A673 (cell line): Measurements from ENCODE around the gene TLX3. TPM values are rescaled to one million over a fixed set of nuclear protein-coding genes. Genes with fewer than 3 reads are reported as not detected.

Source experiments
- BruUV-seq: library from RNA; stranded (reverse); fragments of 400-500 nt; replicated peaks from 2 replicates; lab custom pipeline; 2021; lab: Mats Ljungman, UMichigan
- CTCF ChIA-PET: fragments of 300-600 bp; sonication (Branson Sonifier 250); formaldehyde crosslinking; loops from one replicate; lab custom pipeline; 2022; ENCODE audit warnings: antibody characterized with exemption; lab: Charles Lee
- POLR2A ChIA-PET: fragments of 300-600 bp; sonication (Branson Sonifier 250); formaldehyde crosslinking; loops from one replicate; lab custom pipeline; 2022; ENCODE audit warnings: antibody characterized with exemption; ENCODE audit not compliant: low non-redundant PET; lab: Charles Lee
- DNase-seq: peaks from one replicate; pipeline ENCODE4 v3.0.0-alpha.2; 2015; ENCODE audit warnings: low spot score
- H3K27ac ChIP-seq: fragments of 200-600 bp; sonication (generic); 2 replicates; pipeline ENCODE4 v1.5.1; 2016; ENCODE audit warnings: mixed run types, low read depth, mild to moderate bottlenecking, mixed read lengths, antibody characterized with exemption, low read length; ENCODE audit not compliant: poor library complexity, severe bottlenecking
- H3K27me3 ChIP-seq: fragments of 200-600 bp; sonication (generic); replicated peaks from 2 replicates; pipeline ENCODE4 v1.6.1; 2017; ENCODE audit warnings: mixed run types, low read depth, mild to moderate bottlenecking, mixed read lengths, antibody characterized with exemption, low read length; ENCODE audit not compliant: insufficient read depth, poor library complexity
- H3K36me3 ChIP-seq: fragments of 200-600 bp; sonication (generic); 2 replicates; pipeline ENCODE4 v1.6.1; 2016; ENCODE audit warnings: mixed run types, mild to moderate bottlenecking, mixed read lengths, antibody characterized with exemption, low read length; ENCODE audit not compliant: insufficient read depth, poor library complexity, severe bottlenecking
- H3K4me1 ChIP-seq: fragments of 200-600 bp; sonication (generic); 2 replicates; pipeline ENCODE4 v1.6.1; 2017; ENCODE audit warnings: mixed run types, mild to moderate bottlenecking, mixed read lengths, antibody characterized with exemption, low read length; ENCODE audit not compliant: insufficient read depth, poor library complexity, severe bottlenecking
- H3K4me3 ChIP-seq: fragments of 200-600 bp; sonication (generic); 2 replicates; pipeline ENCODE4 v1.5.1; 2016; ENCODE audit warnings: low read depth, mixed run types, mild to moderate bottlenecking, mixed read lengths, low read length; ENCODE audit not compliant: poor library complexity, severe bottlenecking
- H3K9me3 ChIP-seq: fragments of 200-600 bp; sonication (generic); 2 replicates; pipeline ENCODE4 v1.6.1; 2016; ENCODE audit warnings: mixed run types, low read depth, mild to moderate bottlenecking, mixed read lengths, antibody characterized with exemption, low read length; ENCODE audit not compliant: poor library complexity, severe bottlenecking
- EZH2 ChIP-seq: fragments of 200-600 bp; sonication (generic); IDR thresholded peaks from 2 replicates; pipeline ENCODE4 v1.6.1; 2017; ENCODE audit warnings: borderline replicate concordance, low read depth, mild to moderate bottlenecking, mixed read lengths, antibody characterized with exemption, low read length; ENCODE audit not compliant: poor library complexity, severe bottlenecking
- intact Hi-C: fragments of 100-400 bp; cut with micrococcal nuclease; formaldehyde crosslinking; loops from one replicate; pipeline ENCODE4 v1.10.0; 2022; ENCODE audit not compliant: unreplicated experiment
- total RNA-seq: library from RNA; stranded (reverse); gene quantifications from 2 replicates; pipeline ENCODE4 v1.2.3, GENCODE V29; 2021
- TF ChIP-seq, protein P1 (sequence below): fragments of 300-800, 200-600 bp; sonication (generic); conservative IDR thresholded peaks from 2 replicates; pipeline ENCODE4 v1.5.1; 2017; ENCODE audit warnings: low read depth, mild to moderate bottlenecking, antibody characterized with exemption, low read length, moderate library complexity, mixed read lengths

TLX3 gene
- total RNA-seq, 1 experiment from 2014 or later: not detected

DNA sequence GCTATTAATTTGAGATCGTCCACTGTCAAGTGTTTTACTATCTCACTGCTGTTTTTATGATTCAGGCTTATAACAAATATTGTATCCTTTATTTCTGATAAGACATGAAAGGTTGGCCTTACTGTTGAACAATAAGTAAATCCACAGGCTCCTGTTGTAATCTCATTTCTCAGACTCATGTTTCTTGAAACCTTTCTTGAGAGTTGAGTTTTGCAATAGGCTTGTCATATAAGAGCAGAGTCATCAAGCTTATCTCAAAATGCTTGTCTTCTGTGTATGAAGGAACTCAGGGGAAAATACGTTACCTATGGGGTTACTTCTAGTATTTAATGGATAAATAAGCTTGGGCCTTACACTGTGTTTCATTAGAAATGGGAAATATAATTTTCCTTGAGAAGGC is 9.2 kb upstream of the TLX3 start:
- ChIA-PET POLR2A (no interaction called here), CTCF (no interaction called here)
- no TSS peak for BruUV-seq
- intact Hi-C loops: no loop called here
- no peak overlapping the region for H3K4me3 ChIP-seq
- H3K27ac ChIP-seq: no peak overlapping the region
- H3K4me1 ChIP-seq: no peaks in the 10 kb centered on the region
- H3K27me3 ChIP-seq: peaks cover 51% of the 10 kb centered on the region
- no peaks in the 10 kb centered on the region for H3K9me3 ChIP-seq
- H3K36me3 ChIP-seq: no peaks in the 10 kb centered on the region
- no peak for DNase-seq
- TF ChIP-seq EZH2: no peak
- TF ChIP-seq, protein P1, sequence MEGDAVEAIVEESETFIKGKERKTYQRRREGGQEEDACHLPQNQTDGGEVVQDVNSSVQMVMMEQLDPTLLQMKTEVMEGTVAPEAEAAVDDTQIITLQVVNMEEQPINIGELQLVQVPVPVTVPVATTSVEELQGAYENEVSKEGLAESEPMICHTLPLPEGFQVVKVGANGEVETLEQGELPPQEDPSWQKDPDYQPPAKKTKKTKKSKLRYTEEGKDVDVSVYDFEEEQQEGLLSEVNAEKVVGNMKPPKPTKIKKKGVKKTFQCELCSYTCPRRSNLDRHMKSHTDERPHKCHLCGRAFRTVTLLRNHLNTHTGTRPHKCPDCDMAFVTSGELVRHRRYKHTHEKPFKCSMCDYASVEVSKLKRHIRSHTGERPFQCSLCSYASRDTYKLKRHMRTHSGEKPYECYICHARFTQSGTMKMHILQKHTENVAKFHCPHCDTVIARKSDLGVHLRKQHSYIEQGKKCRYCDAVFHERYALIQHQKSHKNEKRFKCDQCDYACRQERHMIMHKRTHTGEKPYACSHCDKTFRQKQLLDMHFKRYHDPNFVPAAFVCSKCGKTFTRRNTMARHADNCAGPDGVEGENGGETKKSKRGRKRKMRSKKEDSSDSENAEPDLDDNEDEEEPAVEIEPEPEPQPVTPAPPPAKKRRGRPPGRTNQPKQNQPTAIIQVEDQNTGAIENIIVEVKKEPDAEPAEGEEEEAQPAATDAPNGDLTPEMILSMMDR: no peak

- no peak for TF ChIP-seq EZH2
- TF ChIP-seq, protein P1: no peak
- CTCF ChIA-PET: no interaction called here
- no TSS peak for BruUV-seq
Observed at GRCh38 chr5:171300358-171300757, 8.7 kb upstream of the TLX3 start.

GRCh38 chr5:171306166-171306565 is 2.9 kb upstream of the TLX3 start:
- BruUV-seq: no TSS peak
- H3K4me1 ChIP-seq: no peaks in the 10 kb centered on the region
- H3K9me3 ChIP-seq: no peaks in the 10 kb centered on the region
- no peak overlapping the region for H3K27ac ChIP-seq
- TF ChIP-seq, protein P1: no peak
- no peak for TF ChIP-seq EZH2
- intact Hi-C loops: no loop called here
- ChIA-PET CTCF (no interaction called here), POLR2A (no interaction called here)
- H3K27me3 ChIP-seq: peaks cover 97% of the 10 kb centered on the region
- no peaks in the 10 kb centered on the region for H3K36me3 ChIP-seq
- no peak overlapping the region for H3K4me3 ChIP-seq
- no peak for DNase-seq

More at GRCh38 chr5:171300358-171300757, 8.7 kb upstream of the TLX3 start:
- Histone ChIP-seq H3K27me3 (peaks cover 56% of the 10 kb centered on the region), H3K27ac (no peak overlapping the region), H3K9me3 (no peaks in the 10 kb centered on the region), H3K4me3 (no peak overlapping the region), H3K4me1 (no peaks in the 10 kb centered on the region), H3K36me3 (no peaks in the 10 kb centered on the region)
- intact Hi-C loops: no loop called here
- POLR2A ChIA-PET: no interaction called here
- no peak for DNase-seq
